GM12872 (cell line): ENCODE measurements around the gene SEPTIN10.

ENCODE experiments used
- TF ChIP-seq, protein P1 (sequence below): IDR thresholded peaks from 3 replicates; pipeline ENCODE4 v1.5.1; 2011; ENCODE audit warnings: low read depth, mild to moderate bottlenecking, low read length, moderate library complexity; ENCODE audit not compliant: insufficient read depth

Gene SEPTIN10

DNA sequence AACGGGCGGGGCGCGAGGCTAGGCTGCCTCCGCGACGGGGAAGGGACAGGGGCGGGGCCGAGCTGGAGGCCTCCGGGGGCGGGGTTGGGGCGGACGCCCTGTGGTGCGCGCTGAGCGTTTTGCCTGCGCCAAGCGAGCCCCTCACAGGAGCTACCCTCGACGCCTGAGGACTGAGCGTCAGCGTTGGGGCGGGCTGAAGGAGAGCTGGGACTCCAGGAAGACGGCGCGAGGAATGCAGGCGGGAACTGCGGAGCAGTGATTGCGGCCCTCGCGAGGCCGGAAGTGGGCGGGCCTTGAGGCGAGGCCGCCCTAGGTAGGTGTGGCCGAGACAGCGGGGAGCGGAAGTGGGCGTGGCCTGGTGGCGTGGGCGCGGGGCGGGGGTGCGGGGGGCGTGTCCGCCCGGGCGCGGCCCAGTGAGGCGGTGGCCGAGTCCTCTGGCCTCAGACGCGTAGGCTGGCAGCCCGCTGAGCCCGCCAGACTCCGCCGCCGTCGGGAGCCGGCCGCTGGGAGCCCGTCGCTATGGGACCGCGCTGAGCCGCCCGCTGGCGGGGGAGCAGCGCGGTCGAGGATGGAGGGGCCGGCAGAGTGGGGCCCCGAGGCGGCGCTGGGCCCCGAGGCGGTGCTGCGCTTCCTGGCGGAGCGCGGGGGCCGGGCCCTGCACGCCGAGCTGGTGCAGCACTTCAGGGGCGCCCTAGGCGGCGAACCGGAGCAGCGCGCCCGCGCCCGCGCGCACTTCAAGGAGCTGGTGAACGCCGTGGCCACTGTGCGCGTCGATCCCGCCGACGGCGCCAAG lies at the start of gene SEPTIN10, which contains the start of gene SOWAHC:
Gene SEPTIN10, minus strand, starts transcription at position 45 of the 793 bp plus-strand sequence. CDS start 139 bp downstream, outside the sequence.
Gene SOWAHC, plus strand, starts transcription at position 443 of the 793 bp plus-strand sequence. Its CDS starts 126 bp downstream, at position 569.
- TF ChIP-seq, protein P1, sequence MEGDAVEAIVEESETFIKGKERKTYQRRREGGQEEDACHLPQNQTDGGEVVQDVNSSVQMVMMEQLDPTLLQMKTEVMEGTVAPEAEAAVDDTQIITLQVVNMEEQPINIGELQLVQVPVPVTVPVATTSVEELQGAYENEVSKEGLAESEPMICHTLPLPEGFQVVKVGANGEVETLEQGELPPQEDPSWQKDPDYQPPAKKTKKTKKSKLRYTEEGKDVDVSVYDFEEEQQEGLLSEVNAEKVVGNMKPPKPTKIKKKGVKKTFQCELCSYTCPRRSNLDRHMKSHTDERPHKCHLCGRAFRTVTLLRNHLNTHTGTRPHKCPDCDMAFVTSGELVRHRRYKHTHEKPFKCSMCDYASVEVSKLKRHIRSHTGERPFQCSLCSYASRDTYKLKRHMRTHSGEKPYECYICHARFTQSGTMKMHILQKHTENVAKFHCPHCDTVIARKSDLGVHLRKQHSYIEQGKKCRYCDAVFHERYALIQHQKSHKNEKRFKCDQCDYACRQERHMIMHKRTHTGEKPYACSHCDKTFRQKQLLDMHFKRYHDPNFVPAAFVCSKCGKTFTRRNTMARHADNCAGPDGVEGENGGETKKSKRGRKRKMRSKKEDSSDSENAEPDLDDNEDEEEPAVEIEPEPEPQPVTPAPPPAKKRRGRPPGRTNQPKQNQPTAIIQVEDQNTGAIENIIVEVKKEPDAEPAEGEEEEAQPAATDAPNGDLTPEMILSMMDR: no peak

- TF ChIP-seq, protein P1: 0 out of 3 replicates have a peak, but pooled peaks have one; percentile 13
Measured at GRCh38 chr2:109662889-109663288, 49.1 kb upstream of the SEPTIN10 start.

GRCh38 chr2:109660046-109660860 lies 46.5 kb upstream of the SEPTIN10 start:
- TF ChIP-seq, protein P1: no peak

DNA sequence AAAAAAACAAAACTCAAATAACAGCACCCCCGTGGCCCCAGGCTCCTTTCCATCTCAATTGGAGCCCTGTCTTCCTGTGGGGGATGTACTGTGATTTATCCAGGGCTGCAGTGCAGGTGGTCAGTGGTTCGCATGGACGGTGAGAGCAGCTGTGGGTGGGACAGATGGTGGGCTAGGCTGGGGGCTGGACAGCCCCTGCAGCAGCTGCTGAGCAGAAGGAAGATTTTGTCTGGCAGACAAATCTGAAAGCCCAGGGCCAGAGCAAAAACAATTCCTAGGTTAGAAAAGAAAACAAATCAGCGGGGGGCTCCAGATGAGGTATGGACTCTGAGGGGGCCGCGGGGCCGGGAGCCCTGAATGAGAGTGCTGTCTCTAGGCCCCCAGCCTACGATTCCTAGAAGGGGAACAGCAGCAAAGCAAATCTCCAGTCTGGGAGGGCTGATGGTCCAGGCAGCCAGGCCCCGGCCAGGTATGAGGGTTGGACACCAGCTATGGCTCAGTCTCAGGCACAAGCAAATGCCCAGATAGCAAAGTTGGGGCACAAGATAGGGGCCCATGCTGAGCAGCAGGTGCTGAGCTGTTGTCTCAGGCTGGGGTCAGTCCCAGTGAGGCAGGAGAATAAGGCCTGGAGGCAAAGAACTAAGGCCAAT lies 45.8 kb upstream of the SEPTIN10 start:
- TF ChIP-seq, protein P1: no peak

GRCh38 chr2:109655287-109655686 lies 41.5 kb upstream of the SEPTIN10 start:
- TF ChIP-seq, protein P1: no peak

- TF ChIP-seq, protein P1: no peak
Measured at GRCh38 chr2:109654326-109655050, 40.7 kb upstream of the SEPTIN10 start.
